CD4-positive, alpha-beta memory T cell (primary cell): ENCODE results near the gene GIMD1. TPM values are rescaled to one million over a fixed set of nuclear protein-coding genes. Genes with fewer than 3 reads are reported as not detected.

Experiments used
- polyA plus RNA-seq, 2 donors: library from polyadenylated mRNA; unstranded; fragments of 300-500 nt; fragmentation: Illumina TruSeq; gene quantifications; one replicate each; pipeline ENCODE4 v1.2.3, GENCODE V29; 2021
- total RNA-seq, 2 experiments: library from RNA; stranded (reverse); gene quantifications; one replicate each; pipeline ENCODE4 v1.2.3, GENCODE V29; 2021

GIMD1 gene
- total and polyA plus RNA-seq, 4 experiments from 2014 or later: not detected

Other genes starting within 250 kb of the GIMD1 start
- 10 to 100 TPM; 61.3 to 62.3 TPM for gene TBCK, start 52.6 kb downstream of the GIMD1 start, total RNA-seq
- gene TBCK, start 52.6 kb downstream of the GIMD1 start, polyA plus RNA-seq: 10 to 100 TPM; 23.7 to 24.9 TPM
- gene AIMP1, start 52.2 kb downstream of the GIMD1 start, total RNA-seq: 10 to 100 TPM; 47.0 to 51.9 TPM
- gene AIMP1, start 52.2 kb downstream of the GIMD1 start, polyA plus RNA-seq: 10 to 100 TPM; 72.6 to 95.9 TPM